Measurements from ENCODE around the gene CDX1. TPM values are rescaled to one million over a fixed set of nuclear protein-coding genes. Genes with fewer than 3 reads are reported as not detected.

The CDX1 gene
- total and polyA plus RNA-seq, 2 of the 8 experiments (the other 6 are each of a cell fraction or from before 2014, with no cell fraction given), result not detected

GRCh38 chr5:150163035-150163434, 3.5 kb upstream of the CDX1 start (continued):
- TF ChIP-seq, protein P1, sequence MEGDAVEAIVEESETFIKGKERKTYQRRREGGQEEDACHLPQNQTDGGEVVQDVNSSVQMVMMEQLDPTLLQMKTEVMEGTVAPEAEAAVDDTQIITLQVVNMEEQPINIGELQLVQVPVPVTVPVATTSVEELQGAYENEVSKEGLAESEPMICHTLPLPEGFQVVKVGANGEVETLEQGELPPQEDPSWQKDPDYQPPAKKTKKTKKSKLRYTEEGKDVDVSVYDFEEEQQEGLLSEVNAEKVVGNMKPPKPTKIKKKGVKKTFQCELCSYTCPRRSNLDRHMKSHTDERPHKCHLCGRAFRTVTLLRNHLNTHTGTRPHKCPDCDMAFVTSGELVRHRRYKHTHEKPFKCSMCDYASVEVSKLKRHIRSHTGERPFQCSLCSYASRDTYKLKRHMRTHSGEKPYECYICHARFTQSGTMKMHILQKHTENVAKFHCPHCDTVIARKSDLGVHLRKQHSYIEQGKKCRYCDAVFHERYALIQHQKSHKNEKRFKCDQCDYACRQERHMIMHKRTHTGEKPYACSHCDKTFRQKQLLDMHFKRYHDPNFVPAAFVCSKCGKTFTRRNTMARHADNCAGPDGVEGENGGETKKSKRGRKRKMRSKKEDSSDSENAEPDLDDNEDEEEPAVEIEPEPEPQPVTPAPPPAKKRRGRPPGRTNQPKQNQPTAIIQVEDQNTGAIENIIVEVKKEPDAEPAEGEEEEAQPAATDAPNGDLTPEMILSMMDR (IDR thresholded peaks at IDR 0.05; ENCODE audit: control extremely low read depth in 1 of 3, insufficient read depth in 1 of 3, low read depth in 1 of 3, low read length in 3 of 3), result no peak
- TF ChIP-seq NRF1 (IDR thresholded peaks at IDR 0.05; ENCODE audit: low read depth, low read length) (no peak), HDAC2 (IDR thresholded peaks at IDR 0.05; ENCODE audit: borderline replicate concordance in 1 of 2, low read depth in 2 of 2, low read length in 2 of 2) (no peak), SIRT6 (IDR thresholded peaks at IDR 0.05; ENCODE audit: low read length) (no peak), ZNF274 (IDR thresholded peaks at IDR 0.05; ENCODE audit: borderline replicate concordance, extremely low read depth, low read length) (no peak), CTBP2 (IDR thresholded peaks at IDR 0.05; ENCODE audit: borderline replicate concordance, insufficient read depth, insufficient read length, low read length) (no peak)
- TF ChIP-seq, protein P2, sequence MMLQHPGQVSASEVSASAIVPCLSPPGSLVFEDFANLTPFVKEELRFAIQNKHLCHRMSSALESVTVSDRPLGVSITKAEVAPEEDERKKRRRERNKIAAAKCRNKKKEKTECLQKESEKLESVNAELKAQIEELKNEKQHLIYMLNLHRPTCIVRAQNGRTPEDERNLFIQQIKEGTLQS (IDR thresholded peaks at IDR 0.05; ENCODE audit: insufficient read depth, low read depth, low read length), result no peak

Measured in H1 (cell line).